ENCODE data around the gene ANKRD29. TPM values are rescaled to one million over a fixed set of nuclear protein-coding genes. Genes with fewer than 3 reads are reported as not detected.
A peak's percentile ranks its signal among the peaks of the same experiment; 100 is the strongest.

Gene ANKRD29
- total RNA-seq, 1 donor: 0.43 TPM

DNA sequence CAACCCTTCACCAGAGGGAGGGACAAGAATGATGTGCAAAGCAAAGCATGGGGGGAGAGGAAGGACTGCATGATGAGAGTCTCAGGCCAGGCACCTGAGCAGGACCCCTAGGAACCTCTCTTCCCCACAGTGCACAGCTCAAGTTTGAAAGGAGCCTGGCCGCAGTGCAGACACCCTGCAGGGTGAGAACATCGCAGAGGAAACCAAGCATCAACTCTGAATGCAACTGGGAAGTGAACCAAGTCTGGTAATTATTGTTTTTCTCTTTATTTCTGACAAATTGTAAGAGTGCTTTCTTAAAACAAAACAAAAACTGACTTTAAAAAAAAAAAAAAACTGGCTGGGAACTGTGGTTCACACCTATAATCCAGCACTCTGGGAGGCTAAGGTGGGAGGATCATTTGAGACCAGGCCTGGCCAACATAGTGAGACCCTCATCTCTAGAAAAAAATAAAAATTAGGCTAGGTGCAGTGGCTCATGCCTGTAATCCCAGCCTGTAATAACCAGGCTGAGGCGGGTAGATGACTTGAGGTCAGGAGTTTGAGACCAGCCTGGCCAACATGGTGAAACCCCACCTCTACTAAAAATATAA is 91.7 kb downstream of the ANKRD29 start:
- TF ChIP-seq, protein P1, sequence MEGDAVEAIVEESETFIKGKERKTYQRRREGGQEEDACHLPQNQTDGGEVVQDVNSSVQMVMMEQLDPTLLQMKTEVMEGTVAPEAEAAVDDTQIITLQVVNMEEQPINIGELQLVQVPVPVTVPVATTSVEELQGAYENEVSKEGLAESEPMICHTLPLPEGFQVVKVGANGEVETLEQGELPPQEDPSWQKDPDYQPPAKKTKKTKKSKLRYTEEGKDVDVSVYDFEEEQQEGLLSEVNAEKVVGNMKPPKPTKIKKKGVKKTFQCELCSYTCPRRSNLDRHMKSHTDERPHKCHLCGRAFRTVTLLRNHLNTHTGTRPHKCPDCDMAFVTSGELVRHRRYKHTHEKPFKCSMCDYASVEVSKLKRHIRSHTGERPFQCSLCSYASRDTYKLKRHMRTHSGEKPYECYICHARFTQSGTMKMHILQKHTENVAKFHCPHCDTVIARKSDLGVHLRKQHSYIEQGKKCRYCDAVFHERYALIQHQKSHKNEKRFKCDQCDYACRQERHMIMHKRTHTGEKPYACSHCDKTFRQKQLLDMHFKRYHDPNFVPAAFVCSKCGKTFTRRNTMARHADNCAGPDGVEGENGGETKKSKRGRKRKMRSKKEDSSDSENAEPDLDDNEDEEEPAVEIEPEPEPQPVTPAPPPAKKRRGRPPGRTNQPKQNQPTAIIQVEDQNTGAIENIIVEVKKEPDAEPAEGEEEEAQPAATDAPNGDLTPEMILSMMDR (IDR thresholded peaks at IDR 0.05; ENCODE audit: insufficient read depth, low read depth, low read length): no peak
- H3K4me3 ChIP-seq (ENCODE audit: low read depth, low read length): no peak overlapping the region
- no peak for DNase-seq (ENCODE audit: low read depth)

DNA sequence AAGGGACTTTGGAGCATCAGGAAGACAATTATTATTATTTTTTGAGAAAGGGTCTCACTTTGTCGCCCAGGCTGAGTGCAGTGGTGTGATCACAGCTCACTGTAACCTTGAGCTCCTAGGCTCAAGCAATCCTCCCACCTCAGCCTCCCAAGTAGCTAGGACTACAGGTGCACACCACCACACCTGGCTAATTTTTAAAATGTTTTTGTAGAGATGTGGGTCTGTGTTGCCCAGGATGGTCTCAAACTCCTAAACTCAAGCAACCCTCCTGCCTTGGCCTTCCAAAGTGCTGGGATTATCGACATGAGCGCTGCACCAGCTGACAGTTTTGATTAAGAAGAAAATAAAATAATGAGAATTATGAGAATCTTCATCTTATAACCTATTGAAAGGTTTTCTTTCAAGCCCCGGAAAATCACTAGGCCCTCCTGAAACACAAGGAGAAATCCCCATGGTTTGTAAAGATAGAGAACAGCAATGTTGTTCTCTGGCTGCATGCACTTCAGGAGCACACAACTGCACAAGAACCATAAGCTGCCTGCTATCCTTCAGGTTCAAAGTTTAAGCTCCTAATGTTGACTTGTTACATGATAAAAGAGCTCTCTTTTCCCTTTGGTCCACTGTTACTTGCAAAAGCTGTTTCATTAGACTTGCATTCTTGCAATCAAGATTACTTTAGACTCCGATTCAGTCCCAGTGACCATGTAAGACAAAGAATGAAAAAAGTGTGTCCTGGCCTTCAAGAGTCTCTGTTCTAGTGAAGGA is 93.2 kb downstream of the ANKRD29 start:
- TF ChIP-seq, protein P1 (IDR thresholded peaks at IDR 0.05; ENCODE audit: insufficient read depth, low read depth, low read length): no peak
- no peak overlapping the region for H3K4me3 ChIP-seq (ENCODE audit: low read depth, low read length)
- no peak for DNase-seq (ENCODE audit: low read depth)

DNA sequence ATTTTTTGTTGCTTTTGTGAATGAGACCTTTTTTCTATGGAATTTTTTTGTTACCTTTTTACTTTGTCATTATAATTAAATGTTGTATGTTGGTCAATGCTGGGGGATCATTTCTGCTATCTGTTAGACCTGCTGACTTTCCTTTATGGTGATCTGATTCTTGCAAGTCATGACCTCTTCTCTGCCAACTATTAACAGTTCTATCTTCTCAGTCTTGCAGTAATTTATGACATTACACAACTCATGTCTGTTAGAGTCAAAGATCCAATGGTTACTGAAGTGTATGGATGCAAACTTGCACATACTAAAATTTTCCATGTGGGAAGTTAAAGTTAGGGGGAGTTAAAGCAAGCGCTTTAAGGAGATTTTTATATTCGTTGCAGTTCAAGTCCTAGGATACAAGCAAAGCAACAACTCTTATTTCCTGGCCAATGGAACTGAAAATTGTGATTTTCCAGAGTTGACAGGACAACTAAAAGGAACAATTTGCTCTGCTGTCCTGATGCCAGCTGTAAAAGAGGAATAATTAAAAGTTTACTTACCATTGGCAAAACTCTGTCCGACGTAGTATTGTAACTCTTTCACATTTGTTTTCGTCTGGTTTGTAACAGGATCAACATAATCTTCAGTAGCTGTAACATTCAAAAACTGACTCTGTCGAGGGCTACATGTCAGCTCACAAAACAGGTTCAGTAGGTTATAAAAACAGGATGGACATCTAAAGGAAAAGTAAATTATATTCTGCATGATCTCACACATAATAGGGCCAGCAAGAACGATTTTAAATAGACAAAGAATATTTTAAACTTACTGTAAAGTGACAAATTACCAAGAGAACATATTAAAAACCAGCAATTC is 94.2 kb downstream of the ANKRD29 start:
- no peak overlapping the region for H3K4me3 ChIP-seq (ENCODE audit: low read depth, low read length)
- TF ChIP-seq, protein P1 (IDR thresholded peaks at IDR 0.05; ENCODE audit: insufficient read depth, low read depth, low read length): no peak
- peak; percentile 31 for DNase-seq (ENCODE audit: low read depth)

DNA sequence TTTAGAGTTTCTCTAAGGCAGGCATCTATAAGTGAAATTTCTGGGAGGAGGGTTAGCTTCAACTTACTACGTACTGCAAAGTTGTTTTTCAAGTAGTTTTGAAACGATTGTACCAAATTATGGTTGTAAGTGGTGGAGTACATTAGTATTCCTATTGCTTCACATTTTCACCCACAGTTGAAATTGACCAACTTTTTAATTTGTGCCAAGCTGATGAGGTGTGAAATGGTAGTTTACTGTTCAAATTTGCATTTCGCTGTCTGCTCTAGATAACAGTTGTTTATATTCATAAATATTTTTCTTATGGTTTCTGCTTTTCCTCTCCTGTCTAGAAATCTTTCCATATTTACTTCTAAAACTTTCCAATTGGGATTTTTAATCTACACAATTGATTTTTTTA is 95.0 kb downstream of the ANKRD29 start:
- H3K4me3 ChIP-seq (ENCODE audit: low read depth, low read length): no peak overlapping the region
- TF ChIP-seq, protein P1 (IDR thresholded peaks at IDR 0.05; ENCODE audit: insufficient read depth, low read depth, low read length): no peak
- DNase-seq (ENCODE audit: low read depth): no peak

- no peak for DNase-seq (ENCODE audit: low read depth)
- H3K4me3 ChIP-seq (ENCODE audit: low read depth, low read length): no peak overlapping the region
- TF ChIP-seq, protein P1 (IDR thresholded peaks at IDR 0.05; ENCODE audit: insufficient read depth, low read depth, low read length): no peak
These were observed 96.7 kb downstream of the ANKRD29 start for GRCh38 chr18:23565916-23566547.

- no peak overlapping the region for H3K4me3 ChIP-seq (ENCODE audit: low read depth, low read length)
- peak; percentile 58 for DNase-seq (ENCODE audit: low read depth)
These were observed 99.2 kb downstream of the ANKRD29 start for GRCh38 chr18:23563377-23564043.

More at GRCh38 chr18:23563377-23564043, 99.2 kb downstream of the ANKRD29 start:
- TF ChIP-seq, protein P1 (IDR thresholded peaks at IDR 0.05; ENCODE audit: insufficient read depth, low read depth, low read length): no peak

Data from fibroblast of villous mesenchyme (primary cell).